Measurements from ENCODE around the gene RNF130. TPM values are rescaled to one million over a fixed set of nuclear protein-coding genes. Genes with fewer than 3 reads are reported as not detected.

The RNF130 gene
- total and polyA plus RNA-seq, 9 donors = 54.7 to 120 (median 67.1) TPM

DNA sequence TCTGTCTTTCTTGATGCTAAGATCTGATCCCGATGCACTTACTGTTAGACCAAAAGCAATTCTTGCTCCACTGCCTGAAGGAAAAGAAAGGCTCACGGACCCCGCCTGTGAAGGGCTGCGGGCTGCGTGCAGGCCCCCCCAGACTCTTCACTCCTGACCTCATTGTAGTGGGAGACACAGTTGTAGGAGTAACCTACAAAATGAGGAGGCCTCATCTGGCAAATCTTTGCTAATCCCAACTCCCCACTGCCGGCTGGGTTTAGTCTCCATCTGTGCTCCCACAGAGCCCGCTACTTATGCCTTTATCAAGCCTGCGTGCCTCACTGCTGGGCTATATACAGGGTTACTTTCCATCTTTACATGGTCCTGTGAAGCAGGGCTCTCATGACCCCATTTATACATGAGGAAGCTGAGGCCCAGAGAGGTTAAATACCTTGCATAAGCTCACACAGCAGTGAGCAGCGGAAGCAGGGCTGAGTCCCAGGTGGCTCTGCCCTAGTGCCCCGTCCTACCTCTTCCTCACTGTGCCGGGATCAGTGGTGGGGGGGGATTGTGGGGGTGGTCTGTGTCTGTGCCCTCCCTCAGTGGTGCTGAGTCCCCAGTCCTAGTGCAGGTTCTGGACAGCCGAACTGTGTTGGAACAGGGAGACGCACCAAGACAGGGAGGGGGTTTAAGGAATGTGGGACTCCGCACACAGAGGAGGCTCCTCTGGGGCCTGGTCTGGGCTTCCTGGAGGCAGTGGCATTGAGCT is 43.9 kb upstream of the RNF130 start:
- Histone ChIP-seq H3K27ac (no peak overlapping the region), H3K27me3 (no peaks in the 10 kb centered on the region), H3K9me3 (no peaks in the 10 kb centered on the region), H3K36me3 (no peaks in the 10 kb centered on the region), H3K4me1 (ENCODE audit: insufficient read depth) (no peaks in the 10 kb centered on the region), H3K4me3 (no peak overlapping the region)
- no peak for DNase-seq
- TF ChIP-seq EP300 (IDR thresholded peaks at IDR 0.05) = no peak
- no peak for TF ChIP-seq POLR2A (IDR thresholded peaks at IDR 0.05)
- no peak for TF ChIP-seq CTCF (IDR thresholded peaks at IDR 0.05)
- WGBS, 3 donors = 67 to 70% (median 68%) methylated on average over 14 of the region's 14 CpGs
- intact Hi-C loops (cut with DNase I) = no loop called here

GRCh38 chr5:180114304-180115003 is 42.9 kb upstream of the RNF130 start:
- intact Hi-C loops (cut with DNase I) = no loop called here
- Histone ChIP-seq H3K4me1 (ENCODE audit: insufficient read depth) (no peaks in the 10 kb centered on the region), H3K36me3 (no peaks in the 10 kb centered on the region), H3K9me3 (no peaks in the 10 kb centered on the region), H3K27me3 (no peaks in the 10 kb centered on the region), H3K4me3 (no peak overlapping the region), H3K27ac (no peak overlapping the region)
- TF ChIP-seq CTCF (IDR thresholded peaks at IDR 0.05) (no peak), POLR2A (IDR thresholded peaks at IDR 0.05) (no peak), EP300 (IDR thresholded peaks at IDR 0.05) (no peak)
- WGBS, 3 donors = 85 to 91% (median 87%) methylated on average over 23 of the region's 23 CpGs
- peak in 1 of 5 donors; percentile 15 for DNase-seq

DNA sequence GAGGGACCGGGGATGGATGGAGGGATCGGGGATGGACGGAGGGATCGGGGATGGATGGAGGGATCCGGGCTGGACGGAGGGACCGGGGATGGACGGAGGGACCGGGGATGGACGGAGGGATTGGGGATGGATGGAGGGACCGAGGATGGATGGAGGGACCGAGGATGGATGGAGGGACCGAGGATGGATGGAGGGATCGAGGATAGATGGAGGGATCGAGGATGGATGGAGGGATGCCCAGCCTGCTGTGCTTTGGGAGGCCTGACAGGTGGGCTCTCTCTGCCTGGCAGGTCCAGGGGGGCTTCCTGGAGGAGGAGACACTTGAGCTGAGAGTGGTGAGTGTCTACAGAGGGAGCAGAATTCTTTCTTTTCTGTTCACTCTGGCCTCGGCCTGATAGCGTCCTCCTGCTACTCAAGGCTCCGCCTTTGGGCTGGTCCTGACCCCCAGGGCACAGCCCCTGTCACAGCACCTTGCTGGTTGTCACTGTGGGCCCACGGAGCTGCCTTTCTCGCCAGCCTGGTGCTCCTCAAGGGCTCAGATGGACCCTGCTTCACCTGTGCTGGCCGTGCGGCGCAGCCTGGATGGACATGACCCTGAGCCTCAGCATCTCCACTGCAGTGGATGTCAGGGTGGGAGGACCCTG is 42.2 kb upstream of the RNF130 start:
- TF ChIP-seq POLR2A (IDR thresholded peaks at IDR 0.05) = no peak
- TF ChIP-seq CTCF (IDR thresholded peaks at IDR 0.05) = no peak
- no peak for TF ChIP-seq EP300 (IDR thresholded peaks at IDR 0.05)
- 92 to 93% (median 92%) methylated on average over 21 to 23 of the region's 23 CpGs for WGBS, 3 donors

DNA sequence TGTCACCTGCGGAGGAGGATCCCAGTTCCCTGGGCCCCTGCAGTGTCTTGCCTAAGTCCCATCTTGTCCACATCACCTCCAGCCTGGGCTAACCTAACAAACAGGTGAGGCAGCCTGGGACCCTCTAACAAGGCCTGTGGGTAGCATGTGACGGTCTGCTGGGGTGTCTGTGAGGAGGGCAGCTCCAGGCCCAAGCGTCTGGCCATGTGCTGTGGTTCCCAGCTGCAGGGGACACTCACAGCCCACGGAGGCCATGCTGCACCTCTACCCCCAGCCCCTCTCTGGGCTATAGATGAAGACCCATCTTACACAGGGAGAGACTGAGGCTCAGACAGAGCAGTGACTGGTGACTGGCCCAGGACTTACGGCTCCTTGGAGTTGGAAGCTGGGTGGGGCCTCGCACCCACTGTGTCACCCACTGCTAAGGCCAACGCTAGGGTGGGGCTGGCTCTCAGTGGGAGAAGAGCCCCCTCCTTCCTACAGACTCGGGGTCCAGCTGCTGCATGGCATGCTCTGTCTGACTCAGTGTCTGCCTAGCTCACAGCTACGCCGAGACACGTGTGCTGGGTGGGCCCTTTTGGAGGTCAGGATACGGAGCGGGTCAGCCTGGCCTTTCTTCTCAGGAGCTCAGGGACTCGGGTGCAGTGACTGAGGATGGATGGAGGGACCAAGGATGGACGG is 40.8 kb upstream of the RNF130 start:
- Histone ChIP-seq H3K36me3 (no peaks in the 10 kb centered on the region), H3K4me3 (no peak overlapping the region), H3K9me3 (no peaks in the 10 kb centered on the region), H3K27me3 (no peaks in the 10 kb centered on the region), H3K4me1 (ENCODE audit: insufficient read depth) (no peaks in the 10 kb centered on the region), H3K27ac (no peak overlapping the region)
- intact Hi-C loops (cut with DNase I) = no loop called here
- TF ChIP-seq CTCF (IDR thresholded peaks at IDR 0.05) (no peak), POLR2A (IDR thresholded peaks at IDR 0.05) (no peak), EP300 (IDR thresholded peaks at IDR 0.05) (no peak)
- DNase-seq = peak in 1 of 5 donors; percentile 7
- 77 to 79% (median 78%) methylated on average over 13 to 15 of the region's 15 CpGs for WGBS, 3 donors

More for the DNA sequence above, 42.2 kb upstream of the RNF130 start:
- Histone ChIP-seq H3K27ac (no peak overlapping the region), H3K36me3 (no peaks in the 10 kb centered on the region), H3K4me1 (ENCODE audit: insufficient read depth) (no peaks in the 10 kb centered on the region), H3K9me3 (no peaks in the 10 kb centered on the region), H3K4me3 (no peak overlapping the region), H3K27me3 (no peaks in the 10 kb centered on the region)
- intact Hi-C loops (cut with DNase I) = no loop called here
- DNase-seq = peak in 1 of 5 donors; percentile 19
